Rectal smooth muscle tissue (tissue), 1 donor: ENCODE measurements around the gene SPIN3.
"Not testable (repeated sequence)": the region's sequence is repeated elsewhere in the genome, so short reads cannot be mapped to it uniquely, and the experiment has no call there.

Source experiments
- H3K27ac ChIP-seq: one replicate; pipeline ENCODE4 v1.7.0; 2013; ENCODE audit warnings: low read depth, low read length, inconsistent platforms
- H3K27me3 ChIP-seq: one replicate; pipeline ENCODE4 v1.7.0; 2013; ENCODE audit warnings: low read length; ENCODE audit not compliant: control insufficient read depth, insufficient read depth
- H3K36me3 ChIP-seq: one replicate; pipeline ENCODE4 v1.7.0; 2013; ENCODE audit warnings: low read length; ENCODE audit not compliant: control insufficient read depth, insufficient read depth
- H3K4me1 ChIP-seq: one replicate; pipeline ENCODE4 v1.7.0; 2013; ENCODE audit warnings: low read length; ENCODE audit not compliant: control insufficient read depth, insufficient read depth
- H3K4me3 ChIP-seq: one replicate; pipeline ENCODE4 v1.7.0; 2013; ENCODE audit warnings: low read length
- H3K9ac ChIP-seq: one replicate; pipeline ENCODE4 v1.7.0; 2013; ENCODE audit warnings: low read length

SPIN3 gene

GRCh38 chrX:56995271-56995994 lies at the start of gene SPIN3:
Gene SPIN3 (minus strand): TSS chrX:56995541. CDS start chrX:56994947, 594 bp downstream.
- H3K27me3 ChIP-seq, result no peaks in the 10 kb centered on the region
- peak within 1 kb of the TSS; percentile 77 for H3K4me3 ChIP-seq
- peak within 1 kb of the TSS; percentile 42 for H3K27ac ChIP-seq
- no peaks in the 10 kb centered on the region for H3K36me3 ChIP-seq
- H3K9ac ChIP-seq, result no peak within 1 kb of the TSS
- no peaks in the 10 kb centered on the region for H3K4me1 ChIP-seq

GRCh38 chrX:57044245-57044644 lies 48.9 kb upstream of the SPIN3 start:
- H3K4me3 ChIP-seq, result no peak overlapping the region
- H3K9ac ChIP-seq, result no peak overlapping the region
- H3K36me3 ChIP-seq, result no peaks in the 10 kb centered on the region
- H3K27me3 ChIP-seq, result peaks cover 3% of the 10 kb centered on the region
- H3K4me1 ChIP-seq, result no peaks in the 10 kb centered on the region
- no peak overlapping the region for H3K27ac ChIP-seq

GRCh38 chrX:57037265-57037664 lies 41.9 kb upstream of the SPIN3 start:
- H3K27ac ChIP-seq, H3K9ac ChIP-seq, H3K36me3 ChIP-seq, H3K4me3 ChIP-seq, H3K4me1 ChIP-seq, H3K27me3 ChIP-seq: not testable (repeated sequence)

- H3K27me3 ChIP-seq, result no peaks in the 10 kb centered on the region
- peak overlapping the region; percentile 77 for H3K4me3 ChIP-seq
- H3K4me1 ChIP-seq, result no peaks in the 10 kb centered on the region
- no peaks in the 10 kb centered on the region for H3K36me3 ChIP-seq
- peak overlapping the region; percentile 42 for H3K27ac ChIP-seq
- no peak overlapping the region for H3K9ac ChIP-seq
These were observed 718 bp downstream of the SPIN3 start for GRCh38 chrX:56994375-56995270.

- H3K27me3 ChIP-seq, result no peaks in the 10 kb centered on the region
- no peak overlapping the region for H3K9ac ChIP-seq
- H3K4me3 ChIP-seq, result no peak overlapping the region
- H3K36me3 ChIP-seq, result no peaks in the 10 kb centered on the region
- H3K27ac ChIP-seq, result no peak overlapping the region
- H3K4me1 ChIP-seq, result no peaks in the 10 kb centered on the region
These were observed 7.6 kb downstream of the SPIN3 start for GRCh38 chrX:56987741-56988140.

GRCh38 chrX:56986138-56986537 lies 9.2 kb downstream of the SPIN3 start:
- H3K27ac ChIP-seq, result no peak overlapping the region

GRCh38 chrX:56978172-56978571 lies 17.2 kb downstream of the SPIN3 start:
- Histone ChIP-seq H3K27me3 (no peaks in the 10 kb centered on the region), H3K9ac (no peak overlapping the region), H3K4me1 (no peaks in the 10 kb centered on the region), H3K36me3 (no peaks in the 10 kb centered on the region), H3K27ac (no peak overlapping the region), H3K4me3 (no peak overlapping the region)

More at GRCh38 chrX:56986138-56986537, 9.2 kb downstream of the SPIN3 start:
- H3K27me3 ChIP-seq, result no peaks in the 10 kb centered on the region
- no peak overlapping the region for H3K4me3 ChIP-seq
- H3K9ac ChIP-seq, result no peak overlapping the region
- no peaks in the 10 kb centered on the region for H3K36me3 ChIP-seq
- H3K4me1 ChIP-seq, result no peaks in the 10 kb centered on the region

- H3K27me3 ChIP-seq, result no peaks in the 10 kb centered on the region
- H3K4me3 ChIP-seq, result no peak overlapping the region
- no peaks in the 10 kb centered on the region for H3K4me1 ChIP-seq
- no peak overlapping the region for H3K9ac ChIP-seq
- H3K27ac ChIP-seq, result no peak overlapping the region
- no peaks in the 10 kb centered on the region for H3K36me3 ChIP-seq
These were observed 19.7 kb downstream of the SPIN3 start for GRCh38 chrX:56975611-56976010.

GRCh38 chrX:56974408-56974807 lies 20.9 kb downstream of the SPIN3 start:
- Histone ChIP-seq H3K9ac (no peak overlapping the region), H3K36me3 (no peaks in the 10 kb centered on the region), H3K27me3 (no peaks in the 10 kb centered on the region), H3K4me1 (no peaks in the 10 kb centered on the region), H3K27ac (no peak overlapping the region), H3K4me3 (no peak overlapping the region)

GRCh38 chrX:56969559-56969958 lies 25.8 kb downstream of the SPIN3 start:
- no peaks in the 10 kb centered on the region for H3K27me3 ChIP-seq
- H3K36me3 ChIP-seq, result no peaks in the 10 kb centered on the region
- no peaks in the 10 kb centered on the region for H3K4me1 ChIP-seq
- H3K4me3 ChIP-seq, result no peak overlapping the region
- H3K27ac ChIP-seq, result no peak overlapping the region
- H3K9ac ChIP-seq, result no peak overlapping the region

GRCh38 chrX:56968980-56969379 lies 26.4 kb downstream of the SPIN3 start:
- H3K4me1 ChIP-seq, result no peaks in the 10 kb centered on the region
- no peak overlapping the region for H3K9ac ChIP-seq
- no peaks in the 10 kb centered on the region for H3K36me3 ChIP-seq
- no peak overlapping the region for H3K27ac ChIP-seq
- H3K27me3 ChIP-seq, result no peaks in the 10 kb centered on the region
- no peak overlapping the region for H3K4me3 ChIP-seq

GRCh38 chrX:56963377-56963776 lies 32.0 kb downstream of the SPIN3 start:
- Histone ChIP-seq H3K4me3 (no peak overlapping the region), H3K27ac (no peak overlapping the region), H3K36me3 (no peaks in the 10 kb centered on the region), H3K9ac (no peak overlapping the region), H3K4me1 (no peaks in the 10 kb centered on the region), H3K27me3 (peaks cover 3% of the 10 kb centered on the region)
